NB4 (cell line): ENCODE results near the gene SLMAP.

Source experiments
- DNase-seq: peaks from one replicate; pipeline ENCODE4 v3.0.0; 2010; ENCODE audit warnings: low read depth
- H3K4me3 ChIP-seq: one replicate; pipeline ENCODE4 v1.5.1; 2011; ENCODE audit warnings: mild to moderate bottlenecking, low read depth, low read length, moderate library complexity
- MAX ChIP-seq: IDR thresholded peaks from 2 replicates; pipeline ENCODE4 v1.6.1; 2011; ENCODE audit warnings: low read depth, low read length
- MYC ChIP-seq: IDR thresholded peaks from 2 replicates; pipeline ENCODE4 v1.6.1; 2011; ENCODE audit warnings: low read depth, low read length
- POLR2A ChIP-seq: IDR thresholded peaks from 2 replicates; pipeline ENCODE4 v1.6.1; 2011; ENCODE audit warnings: mild to moderate bottlenecking; ENCODE audit not compliant: insufficient read length; ENCODE audit errors: extremely low read depth
- TF ChIP-seq, protein P1 (sequence below): IDR thresholded peaks from one replicate; pipeline ENCODE4 v1.5.1; 2012; ENCODE audit warnings: low read depth, low read length

The SLMAP gene

DNA sequence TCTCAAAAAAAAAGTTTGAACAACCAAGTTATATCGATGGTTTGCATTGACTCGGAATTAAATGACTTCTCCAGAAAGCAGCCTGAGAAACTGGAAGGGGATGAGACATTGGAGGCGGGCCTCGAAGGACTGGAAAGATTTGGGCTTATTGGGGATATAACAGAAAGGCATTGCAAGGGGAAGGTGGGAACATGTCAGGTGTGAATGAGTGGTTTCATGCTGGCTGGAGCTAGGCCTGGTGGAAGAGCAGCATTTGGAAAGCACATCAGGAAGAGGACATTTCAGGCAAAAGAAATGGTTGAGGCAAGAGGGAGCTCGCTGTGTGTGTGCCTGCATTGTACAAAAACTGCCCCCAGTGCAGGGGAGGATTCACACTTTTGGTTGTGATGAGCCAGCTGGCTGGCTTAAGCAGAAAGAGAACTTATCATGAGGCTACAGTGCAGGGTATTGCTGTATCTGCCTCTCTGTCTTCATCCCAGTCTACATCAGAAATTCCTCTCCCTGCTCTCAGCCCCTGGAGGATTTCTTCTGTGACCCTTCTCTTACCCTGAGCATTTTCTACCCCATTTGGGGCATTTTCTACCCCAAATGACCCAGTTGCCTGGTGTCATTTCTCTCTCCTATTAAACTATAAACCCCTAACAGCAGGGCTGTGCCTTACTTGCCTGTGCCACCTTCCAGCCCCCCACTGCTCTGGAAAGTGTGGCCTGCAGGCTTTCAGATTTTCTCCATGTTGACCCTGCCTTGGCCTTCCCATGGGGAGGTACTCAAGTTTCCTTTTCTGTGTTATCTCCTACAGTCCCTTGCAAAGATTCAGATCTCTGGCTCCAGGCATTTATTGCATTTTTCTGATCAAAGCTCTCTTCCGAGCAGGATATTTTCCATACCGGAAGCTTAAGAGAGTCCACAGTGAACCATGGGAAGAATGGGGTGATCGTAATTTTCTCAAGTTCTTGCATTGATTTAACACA, 187.7 kb downstream of the SLMAP start:
- TF ChIP-seq MYC: no peak
- TF ChIP-seq MAX: no peak
- no peak for TF ChIP-seq POLR2A
- TF ChIP-seq, protein P1, sequence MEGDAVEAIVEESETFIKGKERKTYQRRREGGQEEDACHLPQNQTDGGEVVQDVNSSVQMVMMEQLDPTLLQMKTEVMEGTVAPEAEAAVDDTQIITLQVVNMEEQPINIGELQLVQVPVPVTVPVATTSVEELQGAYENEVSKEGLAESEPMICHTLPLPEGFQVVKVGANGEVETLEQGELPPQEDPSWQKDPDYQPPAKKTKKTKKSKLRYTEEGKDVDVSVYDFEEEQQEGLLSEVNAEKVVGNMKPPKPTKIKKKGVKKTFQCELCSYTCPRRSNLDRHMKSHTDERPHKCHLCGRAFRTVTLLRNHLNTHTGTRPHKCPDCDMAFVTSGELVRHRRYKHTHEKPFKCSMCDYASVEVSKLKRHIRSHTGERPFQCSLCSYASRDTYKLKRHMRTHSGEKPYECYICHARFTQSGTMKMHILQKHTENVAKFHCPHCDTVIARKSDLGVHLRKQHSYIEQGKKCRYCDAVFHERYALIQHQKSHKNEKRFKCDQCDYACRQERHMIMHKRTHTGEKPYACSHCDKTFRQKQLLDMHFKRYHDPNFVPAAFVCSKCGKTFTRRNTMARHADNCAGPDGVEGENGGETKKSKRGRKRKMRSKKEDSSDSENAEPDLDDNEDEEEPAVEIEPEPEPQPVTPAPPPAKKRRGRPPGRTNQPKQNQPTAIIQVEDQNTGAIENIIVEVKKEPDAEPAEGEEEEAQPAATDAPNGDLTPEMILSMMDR: no peak
- no peak for DNase-seq
- no peak overlapping the region for H3K4me3 ChIP-seq

- H3K4me3 ChIP-seq: no peak overlapping the region
- TF ChIP-seq MYC: no peak
- no peak for TF ChIP-seq POLR2A
- TF ChIP-seq MAX: no peak
- TF ChIP-seq, protein P1: no peak
- DNase-seq: no peak
Observed at GRCh38 chr3:57946970-57947381, 190.9 kb downstream of the SLMAP start.

GRCh38 chr3:57948080-57948671, 192.1 kb downstream of the SLMAP start:
- DNase-seq: no peak
- TF ChIP-seq, protein P1: no peak
- TF ChIP-seq POLR2A (no peak), MYC (no peak), MAX (no peak)
- H3K4me3 ChIP-seq: no peak overlapping the region

DNA sequence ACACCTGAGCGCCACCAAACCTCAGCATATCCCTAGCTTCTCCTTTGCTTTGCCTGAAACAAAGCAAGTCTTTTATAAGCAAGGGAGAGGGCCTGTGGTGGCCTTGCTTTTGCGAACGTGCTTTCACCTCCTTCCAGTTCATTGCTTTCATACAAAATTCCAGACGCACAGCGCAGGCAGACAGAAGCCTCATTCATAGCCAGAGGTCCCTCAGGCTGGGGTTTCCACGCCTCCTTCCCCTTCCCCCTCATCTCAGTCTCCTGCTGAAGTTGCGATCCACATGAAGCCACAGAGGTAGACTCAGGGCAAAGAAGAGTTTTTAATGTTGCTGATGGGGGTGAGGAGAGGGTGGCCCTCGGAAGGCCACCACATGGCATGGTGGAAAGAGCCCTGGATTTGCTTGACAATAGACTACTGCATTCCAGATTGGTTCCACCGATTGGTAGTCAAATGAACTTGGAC, 192.7 kb downstream of the SLMAP start:
- TF ChIP-seq MYC (no peak), POLR2A (no peak), MAX (no peak)
- TF ChIP-seq, protein P1: no peak
- DNase-seq: no peak
- no peak overlapping the region for H3K4me3 ChIP-seq

DNA sequence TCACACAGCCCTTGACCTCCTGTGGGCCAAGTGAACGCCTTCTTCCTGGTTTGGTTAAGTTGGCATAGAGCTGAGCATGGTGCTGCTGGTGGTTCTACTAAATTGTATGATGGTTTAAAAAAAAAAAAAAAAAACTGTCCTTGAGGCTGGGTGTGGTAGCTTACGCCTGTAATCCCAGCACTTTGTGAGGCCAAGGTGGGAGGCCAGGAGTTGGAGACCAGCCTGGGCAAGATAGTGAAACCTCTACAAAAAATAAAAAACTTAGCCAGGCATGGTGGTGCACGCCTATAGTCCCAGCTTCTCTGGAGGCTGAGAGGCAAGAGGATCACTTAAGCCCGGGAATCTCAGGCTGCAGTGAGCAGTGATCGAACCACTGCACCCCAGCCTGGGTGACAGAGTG, 193.2 kb downstream of the SLMAP start:
- TF ChIP-seq MAX: no peak
- H3K4me3 ChIP-seq: no peak overlapping the region
- no peak for DNase-seq

DNA sequence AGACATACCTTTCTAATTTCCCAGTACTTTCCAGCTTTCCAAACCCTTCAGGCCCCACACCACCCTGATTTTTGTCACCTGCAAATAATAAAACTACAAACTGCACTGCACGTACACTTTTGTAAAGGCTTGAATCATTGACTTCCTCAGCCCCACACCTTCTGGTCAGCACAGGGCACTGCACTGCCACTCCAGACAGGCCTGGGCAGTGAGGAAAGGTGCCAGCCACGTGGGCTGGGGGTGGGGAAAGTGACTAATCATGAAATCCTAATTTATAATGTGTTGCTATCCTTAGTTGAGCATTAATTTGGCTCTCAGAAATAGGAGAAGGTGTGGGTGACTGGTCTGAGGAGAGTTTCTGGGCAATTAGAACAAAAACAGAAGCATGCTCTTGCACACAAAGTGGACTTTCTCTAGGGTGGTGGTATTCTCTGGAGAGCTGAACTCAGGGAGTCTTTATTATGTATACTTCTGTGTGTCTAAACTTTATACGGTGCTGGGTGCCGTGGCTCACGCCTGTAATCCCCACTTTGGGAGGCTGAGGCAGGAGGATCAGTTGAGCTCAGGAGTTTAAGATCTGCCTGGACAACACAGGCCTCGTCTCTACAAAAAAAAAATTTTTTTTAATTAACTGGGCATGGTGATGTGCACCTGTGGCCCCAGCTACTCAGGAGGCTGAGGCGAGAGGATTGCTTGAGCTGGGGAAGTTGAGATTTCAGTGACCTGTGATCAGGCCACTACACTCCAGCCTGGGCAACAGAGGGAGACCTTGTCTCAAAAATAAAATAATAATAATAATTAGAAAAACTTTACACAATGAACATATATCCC, 193.9 kb downstream of the SLMAP start:
- peak; percentile 30 for DNase-seq
- no peak overlapping the region for H3K4me3 ChIP-seq
- TF ChIP-seq MAX: peak; percentile 25; the same call in 1 of the 2 replicates
- no peak for TF ChIP-seq POLR2A
- TF ChIP-seq, protein P1: no peak
- peak; percentile 24; the same call in 1 of the 2 replicates for TF ChIP-seq MYC
